GM21717 (cell line): ENCODE data around the gene MCTP1.

Experiments
- ATAC-seq: cut with Tn5 transposase; IDR thresholded peaks from one replicate; pipeline ENCODE4 v1.9.1; 2021; ENCODE audit warnings: mild to moderate bottlenecking, moderate library complexity; ENCODE audit not compliant: unreplicated experiment

MCTP1 gene

GRCh38 chr5:94682814-94683520 lies 601.9 kb downstream of the MCTP1 start:
- no peak for ATAC-seq

GRCh38 chr5:94675965-94676618 lies 608.8 kb downstream of the MCTP1 start:
- no peak for ATAC-seq

- no peak for ATAC-seq
Measured at GRCh38 chr5:94674490-94675382, 610.2 kb downstream of the MCTP1 start.

- ATAC-seq, result no peak
Measured at GRCh38 chr5:94672746-94673145, 612.1 kb downstream of the MCTP1 start.

- ATAC-seq, result no peak
Measured at GRCh38 chr5:94670726-94671125, 614.2 kb downstream of the MCTP1 start.

- ATAC-seq, result no peak
Measured at GRCh38 chr5:94667937-94668336, 617.0 kb downstream of the MCTP1 start.

- ATAC-seq, result no peak
Measured at GRCh38 chr5:94661086-94661485, 623.8 kb downstream of the MCTP1 start.

- no peak for ATAC-seq
Measured at GRCh38 chr5:94660506-94660905, 624.4 kb downstream of the MCTP1 start.

GRCh38 chr5:94658272-94658671 lies 626.6 kb downstream of the MCTP1 start:
- no peak for ATAC-seq
